ENCODE measurements around the gene STARD10. TPM values are rescaled to one million over a fixed set of nuclear protein-coding genes. Genes with fewer than 3 reads are reported as not detected.

Gene STARD10
- total and polyA plus RNA-seq, 2 of the 8 experiments (the other 6 are each of a cell fraction or from before 2014, with no cell fraction given): 23.7 to 35.7 TPM

DNA sequence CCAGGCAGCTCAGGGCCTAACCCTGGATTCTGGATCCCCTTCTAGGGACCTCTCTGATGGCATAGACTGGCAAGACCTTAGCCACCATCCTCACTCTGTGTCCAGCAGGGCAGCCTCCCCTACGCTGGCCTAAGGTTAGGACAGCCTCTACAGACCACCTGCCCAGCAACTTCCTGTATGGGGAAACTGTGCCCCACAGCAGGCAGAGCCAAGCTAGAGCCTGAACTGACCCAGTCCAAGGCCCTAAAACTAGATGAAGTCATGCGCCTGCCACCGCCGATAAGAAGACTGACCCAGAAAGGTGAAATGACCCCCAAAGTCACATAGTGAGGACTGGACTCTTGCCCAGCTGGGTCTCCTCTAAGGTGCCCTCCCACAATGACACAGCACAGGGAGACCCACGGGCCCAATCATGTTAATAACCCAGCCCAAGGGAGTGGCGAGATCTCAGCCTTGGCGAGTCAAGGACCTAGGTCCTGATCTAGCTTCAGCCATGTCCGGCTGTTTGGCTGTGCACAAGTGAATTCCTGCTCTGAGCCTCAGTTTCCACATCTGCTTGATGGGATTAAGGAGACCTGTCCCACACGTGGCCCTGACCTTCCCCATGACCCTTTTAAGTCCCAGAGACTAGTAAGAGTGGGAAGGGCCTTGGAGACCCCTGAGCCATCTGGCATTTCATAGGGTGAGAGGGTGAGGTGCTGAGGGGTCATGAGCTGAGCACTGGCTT lies 17.6 kb downstream of the STARD10 start:
- POLR2A ChIA-PET (ENCODE audit: partially characterized antibody): interaction anchor here (1.0 to 3.0 kb wide), 5 partner anchors 8 to 22 kb away, joined by 4 to 10 read pairs (median 4); no protein-coding TSS in a partner anchor
- no peak overlapping the region for H2BK120ac ChIP-seq (replicated peaks; ENCODE audit: low read depth, low read length)
- peaks cover 3% of the 10 kb centered on the region; the same call in 1 of the 2 replicates for H3K23me2 ChIP-seq (ENCODE audit: low read depth, low read length)
- H3K36me3 ChIP-seq (ENCODE audit: control insufficient read depth in 2 of 4, insufficient read depth in 4 of 4, low read length in 3 of 4): no peaks in the 10 kb centered on the region
- H3K9ac ChIP-seq (replicated peaks in 1 of 4; ENCODE audit: extremely low read depth in 1 of 4, low read depth in 3 of 4, low read length in 3 of 4): no peak overlapping the region
- no peak overlapping the region for H3K23ac ChIP-seq (ENCODE audit: insufficient read length)
- peaks cover 0 to 8% (median 4%) of the 10 kb centered on the region in 4 experiments; a peak in 3 of 7 replicates for H3K27me3 ChIP-seq (replicated peaks in 1 of 4; ENCODE audit: control insufficient read depth in 3 of 4, extremely low read depth in 1 of 4, insufficient read depth in 3 of 4, low read length in 3 of 4)
- no peak overlapping the region for H2AK5ac ChIP-seq (ENCODE audit: low read depth, low read length)
- H2BK5ac ChIP-seq (ENCODE audit: low read depth, low read length): no peak overlapping the region
- H3K4ac ChIP-seq (replicated peaks; ENCODE audit: insufficient read length, low read depth, low read length): no peak overlapping the region
- CTCF ChIA-PET (ENCODE audit: partially characterized antibody): interaction anchor here (0.6 to 5.9 kb wide), 15 partner anchors 8 to 524 kb away, joined by 3 to 50 read pairs (median 4); partner anchors contain the start of gene STARD10
- H3K79me2 ChIP-seq (ENCODE audit: control insufficient read depth in 1 of 2, insufficient read depth in 2 of 2, low read length in 2 of 2): no peaks in the 10 kb centered on the region
- H3K4me2 ChIP-seq (ENCODE audit: insufficient read depth in 1 of 2, low read depth in 2 of 2, low read length in 2 of 2): no peak overlapping the region
- H2BK12ac ChIP-seq (ENCODE audit: low read depth, low read length): no peak overlapping the region
- H3K56ac ChIP-seq (replicated peaks; ENCODE audit: insufficient read length, low read depth, low read length): no peak overlapping the region
- H3K27ac ChIP-seq (ENCODE audit: low read depth, low read length): no peak overlapping the region
- H4K91ac ChIP-seq (replicated peaks; ENCODE audit: insufficient read length, low read length): no peak overlapping the region
- peaks cover 7% of the 10 kb centered on the region for H3K79me1 ChIP-seq (ENCODE audit: low read depth, low read length)
- H2BK20ac ChIP-seq (ENCODE audit: low read length): no peak overlapping the region
- no peak for FAIRE-seq
- H3K4me3 ChIP-seq (ENCODE audit: extremely low read depth in 1 of 4, insufficient read depth in 2 of 4, low read depth in 3 of 4, low read length in 4 of 4): no peak overlapping the region
- H2BK15ac ChIP-seq (ENCODE audit: low read length): no peak overlapping the region
- no peak for DNase-seq (ENCODE audit: low read depth in 1 of 2, low spot score in 2 of 2)
- peaks cover 1 to 3% of the 10 kb centered on the region in 2 experiments for H4K20me1 ChIP-seq (replicated peaks in 1 of 2; ENCODE audit: control insufficient read depth in 1 of 2, insufficient read depth in 2 of 2, low read length in 2 of 2)
- H2AFZ ChIP-seq (ENCODE audit: low read length): no peak overlapping the region
- peaks cover 0 to 10% (median 5%) of the 10 kb centered on the region in 4 experiments; a peak in 6 of 7 replicates for H3K4me1 ChIP-seq (replicated peaks in 1 of 4; ENCODE audit: control insufficient read depth in 3 of 4, insufficient read depth in 4 of 4, low read length in 3 of 4)
- H4K5ac ChIP-seq (ENCODE audit: insufficient read length, low read depth, low read length): no peak overlapping the region
- H3K14ac ChIP-seq (ENCODE audit: insufficient read length): no peak overlapping the region
- WGBS, 2 experiments (ENCODE audit: extremely low coverage in 1 of 2, insufficient coverage in 1 of 2, insufficient read length in 1 of 2, insufficient replicate concordance in 2 of 2, low coverage in 1 of 2, low lambda C conversion rate in 2 of 2, missing lambda C conversion rate in 1 of 2): 87% methylated on average over 9 of the region's 9 CpGs; no CpG with 5 or more reads in 1 of the 2 experiments
- H4K8ac ChIP-seq (ENCODE audit: extremely low read depth, insufficient read depth, low read length): no peak overlapping the region
- no peaks in the 10 kb centered on the region for H3K9me3 ChIP-seq (ENCODE audit: insufficient read depth in 2 of 2, low read depth in 1 of 2, low read length in 1 of 2)
- no peak overlapping the region for H3K18ac ChIP-seq (ENCODE audit: extremely low read depth, low read length)
- TF ChIP-seq, protein P1, sequence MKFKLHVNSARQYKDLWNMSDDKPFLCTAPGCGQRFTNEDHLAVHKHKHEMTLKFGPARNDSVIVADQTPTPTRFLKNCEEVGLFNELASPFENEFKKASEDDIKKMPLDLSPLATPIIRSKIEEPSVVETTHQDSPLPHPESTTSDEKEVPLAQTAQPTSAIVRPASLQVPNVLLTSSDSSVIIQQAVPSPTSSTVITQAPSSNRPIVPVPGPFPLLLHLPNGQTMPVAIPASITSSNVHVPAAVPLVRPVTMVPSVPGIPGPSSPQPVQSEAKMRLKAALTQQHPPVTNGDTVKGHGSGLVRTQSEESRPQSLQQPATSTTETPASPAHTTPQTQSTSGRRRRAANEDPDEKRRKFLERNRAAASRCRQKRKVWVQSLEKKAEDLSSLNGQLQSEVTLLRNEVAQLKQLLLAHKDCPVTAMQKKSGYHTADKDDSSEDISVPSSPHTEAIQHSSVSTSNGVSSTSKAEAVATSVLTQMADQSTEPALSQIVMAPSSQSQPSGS (IDR thresholded peaks at IDR 0.05; ENCODE audit: low read length): no peak
- TF ChIP-seq KDM4A (IDR thresholded peaks at IDR 0.05; ENCODE audit: low read depth, low read length, severe bottlenecking): no peak
- TF ChIP-seq TBP (IDR thresholded peaks at IDR 0.05; ENCODE audit: low read depth, low read length): no peak
- TF ChIP-seq RXRA (IDR thresholded peaks at IDR 0.05; ENCODE audit: insufficient read depth, low read depth, low read length): no peak
- TF ChIP-seq SP2 (IDR thresholded peaks at IDR 0.05; ENCODE audit: low read length): no peak
- TF ChIP-seq FOSL1 (IDR thresholded peaks at IDR 0.05; ENCODE audit: insufficient read depth, low read depth, low read length): no peak
- no peak for TF ChIP-seq ATF3 (IDR thresholded peaks at IDR 0.05; ENCODE audit: insufficient read depth, low read depth, low read length)
- no peak for TF ChIP-seq CREB1 (IDR thresholded peaks at IDR 0.05)
- TF ChIP-seq POLR2AphosphoS5 (IDR thresholded peaks at IDR 0.05; ENCODE audit: low read depth, low read length): no peak
- TF ChIP-seq MAX (IDR thresholded peaks at IDR 0.05): no peak

All from H1 (cell line).